Measurements from ENCODE around the gene LUC7L3.

The LUC7L3 gene

GRCh38 chr17:50731575-50732460 is 12.4 kb downstream of the LUC7L3 start:
- no peak for DNase-seq
- in situ Hi-C loops (cut with HindIII; ENCODE audit: low pct_ligation_motif_present, low pct_unique_long_range_greater_than_20kb, low sequenced_read_pairs) = no loop called here

- in situ Hi-C loops (cut with HindIII; ENCODE audit: low pct_ligation_motif_present, low pct_unique_long_range_greater_than_20kb, low sequenced_read_pairs) = no loop called here
Measured at GRCh38 chr17:50735287-50735686, 15.9 kb downstream of the LUC7L3 start.

GRCh38 chr17:50737118-50737698 is 17.8 kb downstream of the LUC7L3 start:
- DNase-seq = no peak
- in situ Hi-C loops (cut with HindIII; ENCODE audit: low pct_ligation_motif_present, low pct_unique_long_range_greater_than_20kb, low sequenced_read_pairs) = no loop called here

More at GRCh38 chr17:50735287-50735686, 15.9 kb downstream of the LUC7L3 start:
- no peak for DNase-seq

- in situ Hi-C loops (cut with HindIII; ENCODE audit: low pct_ligation_motif_present, low pct_unique_long_range_greater_than_20kb, low sequenced_read_pairs) = no loop called here
- no peak for DNase-seq
Measured at GRCh38 chr17:50739098-50739497, 19.7 kb downstream of the LUC7L3 start.

GRCh38 chr17:50745631-50746030 is 26.2 kb downstream of the LUC7L3 start:
- in situ Hi-C loops (cut with HindIII; ENCODE audit: low pct_ligation_motif_present, low pct_unique_long_range_greater_than_20kb, low sequenced_read_pairs) = no loop called here
- DNase-seq = no peak

GRCh38 chr17:50749245-50749644 is 29.8 kb downstream of the LUC7L3 start:
- in situ Hi-C loops (cut with HindIII; ENCODE audit: low pct_ligation_motif_present, low pct_unique_long_range_greater_than_20kb, low sequenced_read_pairs) = no loop called here
- no peak for DNase-seq

- DNase-seq = no peak
- in situ Hi-C loops (cut with HindIII; ENCODE audit: low pct_ligation_motif_present, low pct_unique_long_range_greater_than_20kb, low sequenced_read_pairs) = no loop called here
Measured at GRCh38 chr17:50754521-50754920, 35.1 kb downstream of the LUC7L3 start.

GRCh38 chr17:50758524-50758923 is 39.1 kb downstream of the LUC7L3 start:
- DNase-seq = no peak
- in situ Hi-C loops (cut with HindIII; ENCODE audit: low pct_ligation_motif_present, low pct_unique_long_range_greater_than_20kb, low sequenced_read_pairs) = no loop called here

- in situ Hi-C loops (cut with HindIII; ENCODE audit: low pct_ligation_motif_present, low pct_unique_long_range_greater_than_20kb, low sequenced_read_pairs) = no loop called here
- no peak for DNase-seq
Measured at GRCh38 chr17:50758989-50759544, 39.7 kb downstream of the LUC7L3 start.

- DNase-seq = no peak
- in situ Hi-C loops (cut with HindIII; ENCODE audit: low pct_ligation_motif_present, low pct_unique_long_range_greater_than_20kb, low sequenced_read_pairs) = no loop called here
Measured at GRCh38 chr17:50762177-50762576, 42.8 kb downstream of the LUC7L3 start.

GRCh38 chr17:50763716-50764475 is 44.5 kb downstream of the LUC7L3 start:
- in situ Hi-C loops (cut with HindIII; ENCODE audit: low pct_ligation_motif_present, low pct_unique_long_range_greater_than_20kb, low sequenced_read_pairs) = no loop called here
- no peak for DNase-seq

- no peak for DNase-seq
- in situ Hi-C loops (cut with HindIII; ENCODE audit: low pct_ligation_motif_present, low pct_unique_long_range_greater_than_20kb, low sequenced_read_pairs) = no loop called here
Measured at GRCh38 chr17:50764734-50765149, 45.3 kb downstream of the LUC7L3 start.

GRCh38 chr17:50765454-50766221 is 46.2 kb downstream of the LUC7L3 start:
- in situ Hi-C loops (cut with HindIII; ENCODE audit: low pct_ligation_motif_present, low pct_unique_long_range_greater_than_20kb, low sequenced_read_pairs) = no loop called here
- DNase-seq = no peak

- DNase-seq = no peak
Measured at GRCh38 chr17:50766222-50767023, 47.0 kb downstream of the LUC7L3 start.

GRCh38 chr17:50767030-50767429 is 47.6 kb downstream of the LUC7L3 start:
- in situ Hi-C loops (cut with HindIII; ENCODE audit: low pct_ligation_motif_present, low pct_unique_long_range_greater_than_20kb, low sequenced_read_pairs) = no loop called here

More at GRCh38 chr17:50766222-50767023, 47.0 kb downstream of the LUC7L3 start:
- in situ Hi-C loops (cut with HindIII; ENCODE audit: low pct_ligation_motif_present, low pct_unique_long_range_greater_than_20kb, low sequenced_read_pairs) = no loop called here

GRCh38 chr17:50767446-50767845 is 48.0 kb downstream of the LUC7L3 start, which contains the start of gene ANKRD40CL:
TSS of gene ANKRD40CL (minus strand) at chr17:50767518. CDS start at chr17:50766913, 605 bp downstream.
- DNase-seq = no peak
- in situ Hi-C loops (cut with HindIII; ENCODE audit: low pct_ligation_motif_present, low pct_unique_long_range_greater_than_20kb, low sequenced_read_pairs) = no loop called here

More at GRCh38 chr17:50767030-50767429, 47.6 kb downstream of the LUC7L3 start:
- no peak for DNase-seq

- no peak for DNase-seq
- in situ Hi-C loops (cut with HindIII; ENCODE audit: low pct_ligation_motif_present, low pct_unique_long_range_greater_than_20kb, low sequenced_read_pairs) = no loop called here
Measured at GRCh38 chr17:50768346-50768761, 49.0 kb downstream of the LUC7L3 start.

Data from ACHN (cell line).